KBM-7 (cell line): ENCODE data around the gene PGBD5.

Experiments
- DNase-seq: peaks from one replicate; pipeline ENCODE4 v3.0.0-alpha.2; 2015
- in situ Hi-C: fragments of 300-500 bp; cut with MboI; formaldehyde crosslinking; loops from 2 replicates; pipeline ENCODE4 v1.14.3; 2020; ENCODE audit warnings: low sequenced_read_pairs, low pct_unique_long_range_greater_than_20kb, mixed read lengths

Gene PGBD5

DNA sequence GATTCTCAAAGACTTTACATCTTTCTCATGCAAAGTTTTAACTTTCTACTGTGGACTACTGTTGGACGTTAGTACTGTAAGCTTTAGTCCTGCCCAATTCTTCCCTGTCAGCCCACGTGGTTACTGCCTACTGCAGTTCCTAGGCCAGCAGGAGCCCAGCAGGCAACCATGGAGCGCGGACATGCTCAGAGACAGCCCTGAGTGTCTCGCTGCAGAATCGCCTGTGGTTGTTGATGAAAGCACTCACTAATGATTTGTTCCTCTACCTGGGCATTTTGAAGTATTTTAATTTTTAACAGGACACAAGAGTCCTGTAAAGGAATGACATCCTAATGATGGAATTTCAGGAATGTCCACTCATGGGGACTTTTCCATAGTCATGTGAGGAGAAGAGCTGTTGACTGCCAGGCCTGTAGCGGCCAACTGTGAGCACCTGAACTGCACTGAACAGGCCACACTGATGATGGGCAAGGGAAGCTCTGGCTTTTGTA lies 44.1 kb downstream of the PGBD5 start:
- in situ Hi-C loops = no loop called here
- DNase-seq = no peak

DNA sequence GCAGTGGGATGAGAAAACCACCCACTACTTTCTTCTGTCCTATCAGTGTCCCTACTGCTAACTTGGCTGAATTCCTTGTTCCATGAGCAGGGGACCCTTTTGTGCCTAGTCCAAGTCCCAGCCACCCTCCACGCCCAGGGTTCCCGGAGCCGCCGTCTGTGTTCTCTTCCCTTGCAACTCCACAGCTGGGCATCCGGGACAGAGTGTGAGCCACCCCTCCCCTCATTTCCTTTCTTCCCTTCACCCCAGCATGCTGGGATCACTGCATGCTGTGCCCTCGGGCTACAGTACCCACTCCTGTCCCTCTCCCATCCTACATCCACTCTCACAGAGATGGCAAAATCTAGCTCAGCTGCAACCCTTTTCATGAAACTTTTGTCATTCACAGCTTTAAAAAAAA lies 44.5 kb downstream of the PGBD5 start:
- no peak for DNase-seq
- in situ Hi-C loops = no loop called here

DNA sequence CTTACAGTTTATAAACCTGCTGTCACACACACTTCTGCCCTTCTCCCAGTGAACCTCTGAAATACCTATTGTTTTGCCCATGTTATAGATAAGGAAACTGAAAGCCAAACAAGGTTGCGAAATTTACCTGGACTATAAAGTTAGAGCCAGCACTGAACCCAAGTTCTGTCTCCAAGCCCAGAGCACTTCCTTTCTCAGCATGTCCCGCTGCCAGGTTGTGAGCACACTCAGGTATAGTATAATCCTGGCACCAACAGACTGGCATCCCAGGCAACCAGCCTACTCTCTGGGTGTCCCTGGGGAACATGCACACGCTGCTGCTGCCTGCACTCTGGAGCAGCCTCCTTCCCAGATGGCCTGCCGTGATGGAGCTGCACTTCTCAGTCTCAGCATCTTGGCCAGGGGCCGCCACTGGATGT lies 45.1 kb downstream of the PGBD5 start:
- in situ Hi-C loops = no loop called here
- no peak for DNase-seq

DNA sequence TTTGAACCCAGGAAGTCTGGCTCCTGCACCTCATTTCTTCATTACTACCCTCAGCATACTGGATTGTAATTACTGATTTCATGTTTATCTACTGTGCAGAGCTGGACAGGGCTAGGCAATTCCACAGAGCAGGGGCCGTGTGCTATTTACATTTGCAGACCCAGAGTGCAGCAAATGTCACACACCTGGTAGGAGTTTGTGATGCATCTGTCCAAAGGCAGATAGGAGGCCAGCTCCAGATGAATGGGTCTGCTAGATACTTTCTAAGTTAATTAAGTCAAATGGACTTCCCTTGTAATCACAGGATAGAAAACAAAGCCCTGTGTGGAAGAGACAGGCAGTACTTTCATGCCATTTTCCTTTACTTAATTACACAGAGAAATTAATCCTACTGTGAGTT lies 46.2 kb downstream of the PGBD5 start:
- in situ Hi-C loops = no loop called here
- no peak for DNase-seq

DNA sequence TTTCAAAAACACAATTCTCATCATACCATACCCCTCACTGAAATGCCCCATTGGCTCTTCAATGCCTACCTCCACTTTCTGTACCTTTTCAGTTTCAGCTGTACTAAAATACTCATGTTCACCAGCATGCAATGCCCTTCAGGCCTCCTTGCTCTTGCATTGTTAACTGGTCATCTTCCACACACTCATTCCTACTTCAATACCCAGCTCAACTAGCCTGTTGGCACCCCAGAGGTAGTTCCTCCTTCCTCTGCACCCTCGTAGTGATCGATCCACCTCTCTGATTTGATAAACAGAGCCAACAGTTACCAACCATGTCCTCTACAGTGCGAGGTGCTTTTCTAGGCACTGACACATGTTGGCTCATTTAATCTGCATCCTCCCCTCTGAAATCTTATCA lies 46.7 kb downstream of the PGBD5 start:
- in situ Hi-C loops = no loop called here
- no peak for DNase-seq

DNA sequence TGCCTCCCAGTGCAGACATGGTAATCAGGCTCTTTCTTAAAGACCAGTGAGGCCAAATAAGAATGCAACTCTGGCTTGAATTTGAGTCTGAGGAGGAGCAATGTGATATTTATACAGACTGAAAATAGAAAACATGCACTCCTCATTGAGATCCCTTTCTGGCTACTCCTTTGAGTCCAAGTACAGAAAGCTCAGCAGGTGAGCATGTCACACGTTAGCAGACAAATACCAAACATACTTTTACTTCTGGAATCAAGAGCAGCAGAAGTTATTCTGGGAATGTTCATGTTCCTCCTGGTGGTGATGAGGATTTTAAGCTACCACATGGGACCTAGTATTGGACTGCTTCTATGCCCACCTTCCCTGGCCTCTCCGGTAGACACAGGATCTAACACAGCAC lies 48.3 kb downstream of the PGBD5 start:
- no peak for DNase-seq
- in situ Hi-C loops = no loop called here

DNA sequence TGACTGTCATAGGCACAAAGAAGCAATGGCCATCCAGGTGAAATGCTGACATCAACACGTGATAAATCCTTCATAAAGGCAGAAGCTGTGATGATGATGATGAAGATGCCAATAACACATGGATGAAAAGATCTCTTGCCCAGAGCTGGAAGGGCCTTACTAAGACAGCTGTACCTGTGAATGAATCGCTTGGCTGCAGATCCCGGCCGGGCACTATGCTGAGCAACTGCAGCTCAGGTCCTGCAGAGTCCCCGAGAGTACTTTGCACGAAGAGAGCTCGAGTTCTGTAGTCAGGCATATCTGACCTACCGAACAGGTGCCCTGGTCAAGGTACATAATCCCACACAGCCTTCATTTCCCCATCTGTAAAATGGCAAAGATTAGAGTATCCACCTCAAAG lies 48.8 kb downstream of the PGBD5 start:
- in situ Hi-C loops = no loop called here
- no peak for DNase-seq

DNA sequence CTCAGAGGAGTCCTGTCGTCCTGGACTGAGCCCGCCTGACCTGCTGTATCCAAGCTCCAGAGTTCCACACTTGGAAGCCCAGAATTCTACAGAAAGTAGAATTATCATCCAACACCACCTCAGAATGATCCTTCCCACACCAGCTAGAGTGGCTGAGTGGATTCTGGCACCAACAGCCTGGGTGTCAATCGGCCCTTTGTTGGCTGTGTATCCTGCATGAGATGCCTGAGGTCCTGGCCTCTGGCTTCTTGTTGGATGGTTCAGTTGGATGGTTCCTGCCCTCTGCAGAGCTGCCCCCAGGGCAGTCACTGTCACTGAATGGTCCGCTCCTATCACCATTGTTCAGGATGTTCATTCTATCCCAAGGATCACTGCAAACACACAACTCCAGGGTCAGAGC lies 49.8 kb downstream of the PGBD5 start:
- in situ Hi-C loops = no loop called here
- no peak for DNase-seq

DNA sequence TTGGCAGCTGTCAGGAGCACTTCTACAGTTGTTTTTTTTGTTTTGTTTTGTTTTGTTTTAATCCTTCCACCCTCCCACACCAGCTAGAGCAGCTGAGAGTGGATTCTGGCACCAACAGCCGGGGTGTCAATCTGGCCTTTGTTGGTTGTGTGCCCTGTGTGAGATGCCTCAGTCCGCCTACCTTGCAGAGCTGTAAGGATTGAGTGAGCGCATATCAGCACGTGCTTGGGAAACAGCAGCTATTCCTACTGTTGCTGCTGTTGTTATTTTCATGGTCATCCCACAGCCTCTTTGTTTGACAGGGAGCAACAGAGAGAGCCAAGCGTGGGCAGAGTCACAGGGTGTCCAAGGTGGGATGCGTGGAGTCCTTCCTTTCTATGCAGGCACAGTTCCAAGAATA lies 50.4 kb downstream of the PGBD5 start:
- in situ Hi-C loops = no loop called here
- DNase-seq = no peak

DNA sequence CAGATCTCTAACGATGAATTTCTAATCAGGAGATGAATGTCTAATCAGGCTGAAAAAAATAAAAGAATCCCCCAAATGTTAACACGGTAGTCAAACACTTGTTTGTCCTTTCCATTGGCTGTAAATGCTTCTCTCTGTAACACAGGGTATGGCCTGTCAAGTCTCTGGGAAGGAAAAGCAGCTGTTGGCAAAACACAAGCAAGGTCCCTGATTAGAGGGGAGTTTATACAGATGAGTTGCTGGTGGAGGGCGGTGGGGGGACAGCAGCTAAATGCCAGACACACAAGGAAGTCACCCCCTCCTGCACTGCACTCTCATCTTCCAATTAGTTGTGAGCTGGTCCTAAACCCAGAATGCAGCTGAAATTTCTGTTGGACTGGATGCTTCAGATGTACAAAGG lies 51.0 kb downstream of the PGBD5 start:
- no peak for DNase-seq
- in situ Hi-C loops = no loop called here

DNA sequence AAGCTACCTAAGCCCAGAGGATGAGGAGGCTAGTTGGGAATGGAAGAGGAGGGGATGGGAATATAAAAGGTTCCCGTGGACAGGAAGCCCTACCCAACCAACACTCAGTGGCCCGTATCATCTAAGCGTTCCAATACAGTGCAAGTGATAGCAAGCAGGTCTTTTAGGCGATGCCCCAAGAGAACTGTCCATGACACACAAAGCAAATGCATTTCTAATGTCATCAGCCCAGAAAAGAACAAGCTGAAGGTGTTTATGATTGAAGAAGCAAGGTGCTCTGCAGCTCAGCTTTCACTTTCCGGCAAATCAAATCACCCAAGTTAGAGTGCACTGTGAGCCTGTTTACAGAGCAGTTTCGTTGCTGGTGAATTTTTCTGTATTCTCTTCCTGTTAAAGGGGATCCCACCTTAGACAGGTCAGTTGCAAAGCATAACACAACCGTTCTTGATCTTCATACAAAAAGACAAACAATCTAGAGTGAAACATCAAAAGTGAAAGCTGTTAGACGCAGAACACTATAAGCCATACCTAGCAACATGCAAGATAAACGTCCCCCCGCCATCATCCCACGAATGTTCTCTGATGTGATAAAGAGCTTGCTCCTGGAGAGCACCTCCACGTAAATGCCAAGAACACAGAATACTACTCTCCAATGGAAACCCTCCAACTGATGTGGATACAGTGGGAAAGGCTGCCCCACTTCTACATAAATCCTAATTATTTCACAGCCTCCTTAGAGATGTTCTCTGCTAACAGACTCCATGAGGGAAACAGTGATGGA lies 54.0 kb downstream of the PGBD5 start:
- in situ Hi-C loops = no loop called here
- no peak for DNase-seq

DNA sequence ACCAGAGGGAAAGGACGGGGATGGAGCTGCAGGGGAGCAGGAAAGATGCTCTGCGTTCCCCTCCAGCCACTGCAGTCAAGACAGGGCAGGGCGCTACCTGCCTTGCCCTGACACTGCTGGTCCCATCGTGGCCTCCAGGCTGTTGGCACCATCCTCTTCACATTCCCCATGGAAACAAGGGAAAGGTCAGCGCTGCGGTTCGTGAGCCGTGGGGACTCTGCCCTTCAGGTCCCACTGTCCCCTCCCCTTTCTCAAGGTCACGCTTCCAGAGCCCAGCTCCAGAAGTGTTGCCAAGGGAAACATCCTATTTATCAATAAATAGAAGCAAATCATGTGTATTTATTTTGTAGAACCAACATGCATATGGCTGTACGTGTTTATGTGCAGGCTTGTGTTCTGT lies 56.0 kb downstream of the PGBD5 start:
- DNase-seq = no peak
- in situ Hi-C loops = no loop called here

DNA sequence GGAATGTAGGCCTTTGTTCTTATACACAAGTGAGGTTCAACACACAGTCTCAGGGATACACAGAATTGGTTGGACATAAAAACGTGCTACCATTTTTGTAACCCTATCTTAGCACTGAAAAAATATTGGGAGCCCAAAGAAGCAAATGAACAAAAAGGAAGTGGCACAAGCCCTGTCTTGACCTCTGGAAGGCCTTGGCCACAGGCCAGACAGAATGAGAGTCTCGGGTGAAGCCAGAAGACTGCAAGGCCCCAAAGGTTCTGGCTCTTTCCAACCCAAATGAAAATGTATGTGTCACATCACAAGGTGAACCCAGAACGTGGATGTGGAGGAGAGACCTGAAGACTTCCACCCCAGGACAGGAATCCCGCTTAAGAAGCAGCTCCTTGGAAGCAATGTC lies 57.3 kb downstream of the PGBD5 start:
- DNase-seq = no peak
- in situ Hi-C loops = no loop called here

DNA sequence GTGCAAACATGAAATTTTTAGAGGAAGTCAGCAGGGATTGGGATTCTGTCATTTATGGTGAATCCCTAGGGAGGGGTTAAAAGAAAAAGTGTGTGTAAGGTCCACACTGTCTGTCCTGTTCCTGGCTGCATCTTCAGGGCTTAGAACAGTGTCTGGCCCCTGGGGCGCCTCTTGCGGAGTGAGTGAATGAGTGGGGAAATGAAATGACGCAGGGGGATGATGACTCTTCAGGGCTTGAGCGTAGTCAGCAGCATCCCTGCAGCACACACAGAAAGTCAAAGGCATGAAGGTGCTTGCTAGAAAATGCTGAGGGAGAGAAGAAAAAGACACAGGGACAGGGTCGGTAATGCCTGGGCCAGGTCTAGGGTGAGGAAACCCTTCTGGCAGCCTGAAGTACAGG lies 57.8 kb downstream of the PGBD5 start:
- in situ Hi-C loops = no loop called here

DNA sequence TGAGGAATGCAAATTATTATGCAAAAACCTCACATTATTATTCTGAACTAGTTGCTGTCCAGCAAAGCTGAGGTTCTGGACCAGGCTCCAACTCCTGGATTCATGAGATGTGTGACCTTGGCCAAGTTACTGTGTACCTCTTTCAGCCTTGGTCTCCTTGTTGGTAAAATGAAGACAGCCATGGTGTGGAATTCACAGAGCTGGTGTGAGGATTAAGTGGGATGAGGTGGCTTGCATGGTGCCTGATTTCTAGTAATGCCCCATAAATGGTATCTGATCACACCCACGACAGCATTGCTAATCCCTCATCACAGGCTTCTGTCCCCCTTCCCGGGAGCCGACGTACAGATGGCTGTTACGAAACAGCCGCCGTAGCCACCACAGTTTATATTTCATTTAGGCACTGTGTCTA lies 59.6 kb downstream of the PGBD5 start:
- in situ Hi-C loops = no loop called here
- DNase-seq = no peak

More for the DNA sequence above, 57.8 kb downstream of the PGBD5 start:
- no peak for DNase-seq

DNA sequence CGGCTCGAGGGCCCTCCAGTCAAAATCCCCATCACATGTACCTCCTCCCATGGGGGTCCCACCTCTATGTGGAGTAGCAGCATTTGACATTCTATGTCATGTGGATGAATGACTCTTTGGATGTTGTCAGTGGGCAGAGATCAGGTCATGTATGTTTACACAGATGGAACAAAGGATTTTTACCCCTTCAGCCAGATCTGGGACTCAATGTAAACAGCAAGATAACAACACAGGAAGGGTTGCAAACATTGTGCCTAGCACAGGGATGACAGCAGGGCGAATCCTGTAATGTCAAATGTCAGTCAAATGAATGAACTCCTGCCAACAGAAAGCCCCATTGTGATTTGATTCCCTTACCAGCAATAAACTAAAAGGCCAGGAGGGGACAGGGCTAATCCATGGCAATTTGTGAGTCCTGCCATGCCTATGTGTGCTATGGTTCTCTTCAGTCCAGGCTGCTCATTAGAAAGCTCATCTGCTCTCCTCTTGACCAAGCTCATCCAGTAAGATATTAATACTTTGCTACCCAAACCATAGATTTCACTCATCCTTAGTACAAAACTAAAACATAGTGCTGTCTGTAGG lies 60.3 kb downstream of the PGBD5 start:
- DNase-seq = peak; percentile 7
- in situ Hi-C loops = no loop called here

DNA sequence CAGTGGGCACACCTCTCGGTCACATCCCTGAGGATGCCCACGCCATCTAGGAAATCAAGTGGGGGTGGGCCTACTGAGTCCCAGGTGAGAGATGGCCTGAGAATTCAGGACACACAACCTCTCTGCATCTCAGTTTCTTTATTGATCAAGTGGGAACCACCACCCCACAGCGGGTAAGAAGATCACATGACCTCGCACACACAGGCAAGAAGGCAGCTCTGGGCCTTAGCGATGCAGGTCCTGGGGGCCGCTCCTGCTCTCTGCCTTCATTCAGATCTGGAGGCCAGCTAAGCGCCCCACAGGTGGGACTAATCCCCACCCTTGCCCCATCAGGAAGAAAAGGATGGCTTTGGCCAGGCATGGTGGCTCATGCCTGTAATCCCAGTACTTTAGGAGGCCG lies 63.2 kb downstream of the PGBD5 start:
- DNase-seq = no peak
- in situ Hi-C loops = no loop called here

DNA sequence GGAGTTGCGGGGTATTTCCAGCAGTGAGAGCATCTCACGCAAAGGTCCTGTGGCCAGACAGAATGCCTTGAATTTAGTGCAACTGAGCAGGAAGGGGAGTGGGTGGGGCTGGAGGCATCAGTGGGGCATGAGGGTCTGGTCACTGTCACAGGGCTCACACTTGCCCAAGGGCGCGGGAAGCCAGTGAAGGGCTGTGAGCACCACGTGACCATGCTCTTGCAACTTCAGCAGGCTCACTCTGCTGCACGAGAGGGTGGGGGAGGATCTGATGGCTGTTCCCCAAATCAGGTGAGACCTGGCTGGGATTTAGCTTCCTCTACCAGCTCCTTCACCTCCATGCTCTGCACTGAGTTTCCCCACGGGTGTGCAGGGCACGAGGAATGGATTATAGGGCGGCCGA lies 64.2 kb downstream of the PGBD5 start:
- DNase-seq = no peak
- in situ Hi-C loops = no loop called here

DNA sequence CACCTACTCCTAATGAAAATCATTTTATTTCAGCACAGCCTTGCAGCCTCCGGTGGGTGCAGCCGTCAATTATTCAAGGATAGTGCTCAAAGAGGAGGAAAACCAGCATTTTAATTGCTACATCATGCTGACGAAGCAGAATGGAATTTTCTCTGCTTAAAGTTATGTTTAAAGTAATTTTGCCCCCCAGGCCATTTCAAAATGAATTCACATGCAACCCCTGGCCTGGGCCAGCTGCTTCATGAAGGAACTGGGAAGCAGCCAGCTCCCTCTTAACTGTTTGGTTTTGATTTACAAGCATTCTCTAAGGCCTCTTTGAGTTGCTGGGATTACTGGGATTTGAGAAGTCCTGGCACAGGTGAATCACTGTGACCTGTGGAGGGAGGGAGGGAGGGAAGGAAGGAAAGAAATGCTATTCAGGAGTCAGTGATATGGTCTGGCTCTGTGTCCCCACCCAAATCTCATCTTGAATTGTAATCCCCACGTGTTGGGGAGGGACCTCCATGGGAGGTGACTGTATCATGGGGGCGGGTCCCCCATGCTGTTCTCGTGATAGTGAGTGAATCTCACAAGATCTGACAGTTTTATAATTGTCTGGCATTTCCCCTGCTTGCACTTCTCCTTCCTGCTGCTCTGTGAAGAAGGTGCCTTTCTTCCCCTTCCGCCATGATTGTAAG lies 66.0 kb downstream of the PGBD5 start:
- in situ Hi-C loops = no loop called here
- no peak for DNase-seq
